IMR-90 (cell line): ENCODE measurements around the gene BTF3. TPM values are rescaled to one million over a fixed set of nuclear protein-coding genes. Genes with fewer than 3 reads are reported as not detected.

Source experiments
- ATAC-seq: fragments of 200-7000 bp; cut with Tn5 transposase; 2 replicates; pipeline ENCODE4 v1.9.1; 2020; ENCODE audit warnings: low read depth, mild to moderate bottlenecking, moderate library complexity
- BruUV-seq: library from RNA; stranded (reverse); fragments of 400-500 nt; replicated peaks from 2 replicates; lab custom pipeline; 2021; lab: Mats Ljungman, UMichigan
- CTCF ChIA-PET: fragments of 300-600 bp; formaldehyde crosslinking; extraction: SDS; loops from one replicate; lab custom pipeline; 2021; ENCODE audit warnings: antibody characterized with exemption; lab: Yijun Ruan, JAX
- POLR2A ChIA-PET: fragments of 300-600 bp; sonication (Branson Sonifier 250); formaldehyde crosslinking; loops from one replicate; lab custom pipeline; 2022; ENCODE audit warnings: antibody characterized with exemption; ENCODE audit not compliant: unreplicated experiment; lab: Charles Lee
- DNase-seq: peaks from one replicate; pipeline ENCODE4 v3.0.0; 2013
- H2AFZ ChIP-seq: replicated peaks from 2 replicates; pipeline ENCODE3; 2013; ENCODE audit warnings: low read length, mild to moderate bottlenecking; ENCODE audit not compliant: poor library complexity
- H2AK5ac ChIP-seq: 2 replicates; pipeline ENCODE4 v1.6.1; 2013; ENCODE audit warnings: low read depth, low read length, inconsistent platforms
- H2AK9ac ChIP-seq: replicated peaks from 2 replicates; pipeline ENCODE3; 2013; ENCODE audit warnings: mild to moderate bottlenecking, low read depth, low read length, moderate library complexity; ENCODE audit not compliant: poor library complexity
- H2BK120ac ChIP-seq: 2 replicates; pipeline ENCODE4 v1.6.1; 2013; ENCODE audit warnings: low read depth, low read length, inconsistent platforms
- H2BK15ac ChIP-seq: 3 replicates; pipeline ENCODE4 v1.6.1; 2013; ENCODE audit warnings: low read depth, low read length, inconsistent platforms
- H2BK20ac ChIP-seq: 2 replicates; pipeline ENCODE4 v1.6.1; 2013; ENCODE audit warnings: low read depth, mild to moderate bottlenecking, inconsistent platforms, low read length, moderate library complexity
- H2BK5ac ChIP-seq: 2 replicates; pipeline ENCODE4 v1.6.1; 2013; ENCODE audit warnings: mild to moderate bottlenecking, low read depth, low read length, inconsistent platforms; ENCODE audit not compliant: poor library complexity, severe bottlenecking
- H3K14ac ChIP-seq: replicated peaks from 2 replicates; pipeline ENCODE4 v1.6.1; 2013; ENCODE audit warnings: low read depth, low read length, inconsistent platforms
- H3K18ac ChIP-seq: 2 replicates; pipeline ENCODE4 v1.6.1; 2013; ENCODE audit warnings: low read depth, low read length, control low read depth
- H3K23ac ChIP-seq: 2 replicates; pipeline ENCODE4 v1.6.1; 2013; ENCODE audit warnings: low read depth, low read length, inconsistent platforms
- H3K27ac ChIP-seq: 2 replicates; pipeline ENCODE4 v1.5.1; 2013; ENCODE audit warnings: mild to moderate bottlenecking, control low read depth, low read length; ENCODE audit not compliant: insufficient read depth
- H3K27me3 ChIP-seq: 2 replicates; pipeline ENCODE4 v1.6.1; 2013; ENCODE audit warnings: low read length; ENCODE audit not compliant: control insufficient read depth, insufficient read depth
- H3K36me3 ChIP-seq: 2 replicates; pipeline ENCODE4 v1.6.1; 2013; ENCODE audit warnings: low read length, mixed read lengths; ENCODE audit not compliant: control insufficient read depth, insufficient read depth
- H3K4ac ChIP-seq: 2 replicates; pipeline ENCODE4 v1.6.1; 2013; ENCODE audit warnings: low read depth, low read length, inconsistent platforms
- H3K4me1 ChIP-seq: 2 replicates; pipeline ENCODE4 v1.6.1; 2013; ENCODE audit warnings: low read length, mixed read lengths; ENCODE audit not compliant: control insufficient read depth, insufficient read depth
- H3K4me2 ChIP-seq: 2 replicates; pipeline ENCODE4 v1.6.1; 2013; ENCODE audit warnings: low read depth, mild to moderate bottlenecking, control low read depth, low read length, moderate library complexity
- H3K4me3 ChIP-seq: 2 replicates; pipeline ENCODE4 v1.5.1; 2013; ENCODE audit warnings: low read depth, mild to moderate bottlenecking, control low read depth, low read length, moderate library complexity; ENCODE audit not compliant: insufficient read depth
- H3K56ac ChIP-seq: 2 replicates; pipeline ENCODE4 v1.6.1; 2013; ENCODE audit warnings: low read length, inconsistent platforms; ENCODE audit not compliant: insufficient read depth; ENCODE audit errors: extremely low read depth
- H3K79me1 ChIP-seq, 2 experiments: 2 replicates each; pipeline ENCODE4 v1.6.1; 2013; ENCODE audit warnings: low read length in 2 of 2, inconsistent platforms in 1 of 2, low read depth in 1 of 2
- H3K9ac ChIP-seq: 2 replicates; pipeline ENCODE4 v1.6.1; 2013; ENCODE audit warnings: low read depth, low read length, control low read depth
- H3K9me1 ChIP-seq: 2 replicates; pipeline ENCODE4 v1.6.1; 2013; ENCODE audit warnings: low read length, inconsistent platforms; ENCODE audit not compliant: insufficient read depth
- H3K9me3 ChIP-seq: 2 replicates; pipeline ENCODE4 v1.6.1; 2013; ENCODE audit warnings: low read length; ENCODE audit not compliant: control insufficient read depth, insufficient read depth
- H4K20me1 ChIP-seq: 2 replicates; pipeline ENCODE4 v1.6.1; 2013; ENCODE audit warnings: low read length, inconsistent platforms; ENCODE audit not compliant: insufficient read depth
- H4K5ac ChIP-seq: 2 replicates; pipeline ENCODE4 v1.6.1; 2013; ENCODE audit warnings: mild to moderate bottlenecking, low read depth, low read length, control low read depth
- H4K8ac ChIP-seq, 2 experiments: 2 replicates each; pipeline ENCODE4 v1.6.1; 2013; ENCODE audit warnings: low read depth in 2 of 2, low read length in 2 of 2, control low read depth in 1 of 2, inconsistent platforms in 1 of 2
- H4K91ac ChIP-seq: 2 replicates; pipeline ENCODE4 v1.6.1; 2013; ENCODE audit warnings: low read depth, low read length, inconsistent platforms; ENCODE audit not compliant: insufficient read depth
- FOS ChIP-seq: fragments of 150-350 bp; IDR thresholded peaks from 2 replicates; pipeline ENCODE4 v1.6.1; 2016; ENCODE audit warnings: low read depth, low read length
- MAFK ChIP-seq: IDR thresholded peaks from 2 replicates; pipeline ENCODE4 v1.6.1; 2012; ENCODE audit warnings: low read depth, low read length, improper control_type of control experiment
- NFE2L2 ChIP-seq: fragments of 150-350 bp; IDR thresholded peaks from 2 replicates; pipeline ENCODE4 v1.6.1; 2016; ENCODE audit warnings: low read depth, mild to moderate bottlenecking, low read length
- POLR2A ChIP-seq: IDR thresholded peaks from 2 replicates; pipeline ENCODE4 v1.6.1; 2012; ENCODE audit warnings: mild to moderate bottlenecking, low read depth, low read length
- WGBS, 2 experiments: methylation state at CpG; one replicate each; pipeline versions ENCODE4 v1.1.5 to v1.1.7; 2013; ENCODE audit warnings: missing lambda C conversion rate in 2 of 2; ENCODE audit not compliant: insufficient read length in 1 of 2; ENCODE audit errors: extremely low coverage in 2 of 2; 5-methylcytosine and 5-hydroxymethylcytosine counted together
- dilution Hi-C: fragments of 300-500 bp; cut with HindIII; formaldehyde crosslinking; loops from one replicate; pipeline ENCODE4 v1.14.3; 2018; ENCODE audit warnings: low sequenced_read_pairs; ENCODE audit not compliant: unreplicated experiment
- in situ Hi-C: fragments of 300-500 bp; cut with MboI; formaldehyde crosslinking; loops from 3 replicates; pipeline ENCODE4 v1.14.3; 2019; ENCODE audit warnings: low sequenced_read_pairs, inconsistent platforms, mixed read lengths
- intact Hi-C: fragments of 100-400 bp; cut with micrococcal nuclease; formaldehyde crosslinking; loops from 2 replicates; pipeline ENCODE4 v1.10.0; 2022
- polyA plus RNA-seq, 3 experiments: library from polyadenylated mRNA; depleted of rRNA; stranded (reverse); fragments of >200 nt; gene quantifications; 2 replicates each; pipeline ENCODE4 v1.2.3, GENCODE V29; 2012; ENCODE audit warnings: low replicate concordance in 1 of 3
- total RNA-seq: library from RNA; depleted of rRNA; stranded (reverse); fragments of >200 nt; gene quantifications from 2 replicates; pipeline ENCODE4 v1.2.3, GENCODE V29; 2012

Gene BTF3
- total and polyA plus RNA-seq, 2 of the 4 experiments (the other 2 are of a cell fraction): 225 to 443 TPM

- in situ Hi-C loops (no loop called here), intact Hi-C loops (no loop called here), dilution Hi-C loops (no loop called here)
- no peak overlapping the region for H3K14ac ChIP-seq
- no peak overlapping the region for H2BK120ac ChIP-seq
- H3K9ac ChIP-seq: no peak overlapping the region
- no peaks in the 10 kb centered on the region for H4K20me1 ChIP-seq
- H2BK15ac ChIP-seq: no peak overlapping the region
- peaks cover 2% of the 10 kb centered on the region; the same call in 1 of the 2 replicates for H3K4me1 ChIP-seq
- H3K27ac ChIP-seq: no peak overlapping the region
- no peak for TF ChIP-seq MAFK
- no peak for TF ChIP-seq NFE2L2
- TF ChIP-seq POLR2A: no peak
- peak; percentile 35; the same call in 1 of the 2 replicates for TF ChIP-seq FOS
- no TSS peak for BruUV-seq
- H3K18ac ChIP-seq: no peak overlapping the region
- CTCF ChIA-PET: interaction anchor here (1.3 kb wide), 1 partner anchor 14 kb away, joined by 4 read pairs; no protein-coding TSS in a partner anchor
- no peak overlapping the region for H4K91ac ChIP-seq
- H3K36me3 ChIP-seq: no peaks in the 10 kb centered on the region
- no peak overlapping the region for H3K23ac ChIP-seq
- H3K9me3 ChIP-seq: no peaks in the 10 kb centered on the region
- no peak overlapping the region for H3K4ac ChIP-seq
- no peak overlapping the region for H4K8ac ChIP-seq
- no peak overlapping the region for H2AFZ ChIP-seq
- 0 out of 2 replicates have a peak, but pooled peaks cover 3% of the 10 kb centered on the region for H3K9me1 ChIP-seq
- no peaks in the 10 kb centered on the region for H3K79me1 ChIP-seq
- H3K4me2 ChIP-seq: no peak overlapping the region
- H3K4me3 ChIP-seq: no peak overlapping the region
- H2BK5ac ChIP-seq: no peak overlapping the region
- no peak overlapping the region for H2BK20ac ChIP-seq
- no peak overlapping the region for H4K5ac ChIP-seq
- DNase-seq (peak; percentile 86), ATAC-seq (peak; percentile 95)
- peaks cover 9% of the 10 kb centered on the region for H3K27me3 ChIP-seq
- POLR2A ChIA-PET: no interaction called here
- no peak overlapping the region for H2AK5ac ChIP-seq
- H2AK9ac ChIP-seq: no peak overlapping the region
- WGBS, 2 experiments: 60% methylated on average over 2 of the region's 4 CpGs; no CpG with 5 or more reads in 1 of the 2 experiments
- no peak overlapping the region for H3K56ac ChIP-seq
These were observed 15.7 kb upstream of the BTF3 start for GRCh38 chr5:73482383-73483136.
